Superior temporal gyrus (tissue), 1 donor: Measurements from ENCODE around the gene SLC34A3.
"Not testable (repeated sequence)": the region's sequence is repeated elsewhere in the genome, so short reads cannot be mapped to it uniquely, and the experiment has no call there.

Experiments used
- DNase-seq: peaks from one replicate; pipeline ENCODE4 v3.0.0-alpha.2; 2016; ENCODE audit errors: extremely low spot score

The SLC34A3 gene

DNA sequence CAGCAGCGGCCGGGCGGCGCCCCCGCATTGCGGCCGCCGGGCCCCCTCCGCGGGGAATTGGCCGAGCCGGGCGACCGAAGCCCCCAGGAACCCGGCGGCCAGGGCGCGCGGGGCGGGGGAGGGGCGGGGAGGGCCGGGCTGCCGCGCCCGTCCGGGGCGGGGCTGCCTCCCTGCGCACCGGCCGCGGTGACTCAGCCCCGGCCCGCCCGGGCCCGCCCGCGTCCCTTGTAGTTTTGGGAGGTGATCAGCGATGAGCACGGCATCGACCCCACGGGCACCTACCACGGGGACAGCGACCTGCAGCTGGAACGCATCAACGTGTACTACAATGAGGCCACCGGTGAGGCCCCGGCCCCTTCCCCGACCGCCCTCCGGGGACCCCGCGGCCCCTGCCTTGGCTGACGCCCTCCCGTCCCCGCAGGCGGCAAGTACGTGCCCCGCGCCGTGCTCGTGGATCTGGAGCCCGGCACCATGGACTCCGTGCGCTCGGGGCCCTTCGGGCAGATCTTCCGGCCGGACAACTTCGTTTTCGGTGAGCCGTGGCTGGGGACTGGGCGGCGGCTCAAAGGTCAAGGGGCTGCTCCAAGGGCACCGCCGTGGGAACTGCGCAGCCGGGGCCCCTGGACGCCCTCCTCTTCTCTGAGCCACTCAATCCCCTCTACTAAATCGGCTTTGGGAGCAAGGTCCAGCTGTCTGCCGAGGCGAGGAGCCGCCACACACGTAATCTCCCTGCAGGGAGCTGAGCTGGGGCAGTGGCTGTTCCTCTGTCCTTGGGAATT is 11.0 kb downstream of the SLC34A3 start:
- DNase-seq = no peak

DNA sequence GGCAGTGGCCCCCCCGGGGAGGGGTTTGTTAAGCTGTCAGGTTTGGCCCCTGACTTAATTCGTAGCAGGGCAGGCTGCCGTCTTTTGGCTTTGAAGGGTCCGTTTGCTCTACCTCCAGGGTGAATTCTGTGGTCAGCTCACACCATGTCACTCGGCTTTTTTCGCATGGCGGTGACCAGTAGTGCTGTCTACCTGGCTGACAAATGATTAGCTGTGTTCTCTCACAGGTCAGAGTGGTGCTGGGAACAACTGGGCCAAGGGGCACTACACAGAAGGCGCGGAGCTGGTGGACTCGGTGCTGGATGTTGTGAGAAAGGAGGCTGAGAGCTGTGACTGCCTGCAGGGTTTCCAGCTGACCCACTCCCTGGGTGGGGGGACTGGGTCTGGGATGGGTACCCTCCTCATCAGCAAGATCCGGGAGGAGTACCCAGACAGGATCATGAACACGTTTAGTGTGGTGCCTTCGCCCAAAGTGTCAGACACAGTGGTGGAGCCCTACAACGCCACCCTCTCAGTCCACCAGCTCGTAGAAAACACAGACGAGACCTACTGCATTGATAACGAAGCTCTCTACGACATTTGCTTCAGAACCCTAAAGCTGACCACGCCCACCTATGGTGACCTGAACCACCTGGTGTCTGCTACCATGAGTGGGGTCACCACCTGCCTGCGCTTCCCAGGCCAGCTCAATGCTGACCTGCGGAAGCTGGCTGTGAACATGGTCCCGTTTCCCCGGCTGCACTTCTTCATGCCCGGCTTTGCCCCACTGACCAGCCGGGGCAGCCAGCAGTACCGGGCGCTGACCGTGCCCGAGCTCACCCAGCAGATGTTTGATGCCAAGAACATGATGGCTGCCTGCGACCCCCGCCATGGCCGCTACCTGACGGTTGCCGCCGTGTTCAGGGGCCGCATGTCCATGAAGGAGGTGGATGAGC is 11.8 kb downstream of the SLC34A3 start:
- peak; percentile 10 for DNase-seq

DNA sequence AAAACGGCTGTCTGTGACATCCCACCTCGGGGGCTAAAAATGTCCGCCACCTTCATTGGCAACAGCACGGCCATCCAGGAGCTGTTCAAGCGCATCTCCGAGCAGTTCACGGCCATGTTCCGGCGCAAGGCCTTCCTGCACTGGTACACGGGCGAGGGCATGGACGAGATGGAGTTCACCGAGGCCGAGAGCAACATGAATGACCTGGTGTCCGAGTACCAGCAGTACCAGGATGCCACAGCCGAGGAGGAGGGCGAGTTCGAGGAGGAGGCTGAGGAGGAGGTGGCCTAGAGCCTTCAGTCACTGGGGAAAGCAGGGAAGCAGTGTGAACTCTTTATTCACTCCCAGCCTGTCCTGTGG is 12.5 kb downstream of the SLC34A3 start:
- not testable (repeated sequence) for DNase-seq

DNA sequence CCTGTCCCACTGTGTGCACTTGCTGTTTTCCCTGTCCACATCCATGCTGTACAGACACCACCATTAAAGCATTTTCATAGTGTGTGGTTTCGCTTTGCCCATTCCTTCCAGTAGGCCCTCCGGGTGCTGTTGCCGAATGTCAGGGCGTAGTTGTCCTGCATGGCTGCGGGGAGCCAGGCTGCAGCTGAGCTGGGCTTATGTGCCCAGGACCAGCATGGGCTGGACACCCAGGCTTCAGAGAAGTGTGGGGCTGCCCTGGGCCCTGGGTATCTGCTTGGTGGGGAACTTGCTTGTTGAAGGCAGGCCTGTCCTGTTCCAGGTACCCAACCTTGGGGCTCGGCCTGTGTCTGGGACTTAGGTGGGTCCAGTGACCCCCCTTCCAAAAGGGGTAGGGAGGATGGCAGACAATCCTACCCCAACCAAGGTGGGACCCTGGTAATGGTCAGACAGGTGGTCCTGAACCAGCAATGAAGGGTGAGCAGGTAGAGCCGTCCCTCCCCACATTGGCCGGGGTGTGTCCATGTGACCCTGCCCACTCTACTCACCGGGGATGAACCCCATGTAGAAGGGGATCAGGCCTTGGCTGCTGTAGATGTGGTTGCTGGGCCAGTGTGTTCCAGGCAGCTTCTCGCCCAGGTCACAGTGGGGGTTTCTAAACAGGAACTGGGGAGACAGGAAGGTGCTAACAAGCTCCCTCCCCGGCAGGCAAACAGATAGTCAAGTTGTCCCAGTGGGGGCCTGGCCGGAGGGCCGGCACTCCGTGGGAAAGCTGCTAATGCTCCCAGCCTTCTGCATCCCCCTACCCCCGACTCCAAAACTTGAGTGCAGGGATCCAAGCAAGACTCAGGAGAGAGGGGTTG is 13.2 kb downstream of the SLC34A3 start:
- DNase-seq = no peak

DNA sequence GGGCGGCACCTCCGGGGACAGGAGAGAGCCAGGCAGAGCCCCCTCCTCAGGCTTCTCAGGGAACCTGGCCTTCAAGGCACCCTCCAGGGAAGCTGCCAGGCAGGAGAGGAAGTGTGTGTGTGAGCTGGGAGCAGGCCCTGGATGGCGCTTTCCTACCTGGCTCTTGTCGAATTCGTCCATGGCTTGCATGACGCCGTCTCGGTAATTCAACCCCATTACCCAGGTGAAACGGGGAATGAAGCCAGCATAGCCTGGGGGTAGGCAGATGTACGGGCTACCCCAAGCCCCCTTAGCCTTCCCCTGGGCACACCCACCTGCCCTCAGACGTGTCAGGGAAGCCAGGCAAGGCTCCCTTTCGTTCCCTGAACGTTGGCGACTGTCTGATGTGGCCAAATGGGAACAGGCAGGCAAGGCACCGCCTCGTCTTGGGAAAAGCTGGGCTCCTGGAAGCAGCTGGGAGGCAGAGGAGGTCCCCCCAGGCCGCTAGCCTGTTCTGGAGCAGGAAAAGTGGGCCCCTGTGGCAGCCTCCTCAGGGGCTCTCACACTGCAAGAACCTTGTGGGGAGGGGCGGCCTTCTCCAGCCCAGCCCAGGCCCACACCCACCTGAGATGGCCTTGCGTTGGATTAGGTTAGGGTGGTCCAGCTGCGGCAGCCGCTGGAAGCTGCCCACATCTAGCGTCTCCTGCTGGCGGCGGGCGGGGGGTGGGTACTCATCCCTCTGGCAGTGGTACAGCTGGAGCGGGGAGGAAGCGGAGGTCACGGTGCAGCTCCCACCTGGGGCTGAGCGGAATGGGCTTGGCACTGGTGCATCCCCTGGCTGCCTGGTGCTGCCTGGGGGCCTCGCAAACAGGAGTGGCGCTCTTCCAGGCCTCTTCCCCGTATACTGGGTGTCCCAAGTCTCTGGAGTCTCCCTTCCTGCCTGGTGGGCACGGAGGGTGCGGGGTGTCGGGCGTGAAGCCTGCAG is 14.1 kb downstream of the SLC34A3 start:
- DNase-seq = no peak

DNA sequence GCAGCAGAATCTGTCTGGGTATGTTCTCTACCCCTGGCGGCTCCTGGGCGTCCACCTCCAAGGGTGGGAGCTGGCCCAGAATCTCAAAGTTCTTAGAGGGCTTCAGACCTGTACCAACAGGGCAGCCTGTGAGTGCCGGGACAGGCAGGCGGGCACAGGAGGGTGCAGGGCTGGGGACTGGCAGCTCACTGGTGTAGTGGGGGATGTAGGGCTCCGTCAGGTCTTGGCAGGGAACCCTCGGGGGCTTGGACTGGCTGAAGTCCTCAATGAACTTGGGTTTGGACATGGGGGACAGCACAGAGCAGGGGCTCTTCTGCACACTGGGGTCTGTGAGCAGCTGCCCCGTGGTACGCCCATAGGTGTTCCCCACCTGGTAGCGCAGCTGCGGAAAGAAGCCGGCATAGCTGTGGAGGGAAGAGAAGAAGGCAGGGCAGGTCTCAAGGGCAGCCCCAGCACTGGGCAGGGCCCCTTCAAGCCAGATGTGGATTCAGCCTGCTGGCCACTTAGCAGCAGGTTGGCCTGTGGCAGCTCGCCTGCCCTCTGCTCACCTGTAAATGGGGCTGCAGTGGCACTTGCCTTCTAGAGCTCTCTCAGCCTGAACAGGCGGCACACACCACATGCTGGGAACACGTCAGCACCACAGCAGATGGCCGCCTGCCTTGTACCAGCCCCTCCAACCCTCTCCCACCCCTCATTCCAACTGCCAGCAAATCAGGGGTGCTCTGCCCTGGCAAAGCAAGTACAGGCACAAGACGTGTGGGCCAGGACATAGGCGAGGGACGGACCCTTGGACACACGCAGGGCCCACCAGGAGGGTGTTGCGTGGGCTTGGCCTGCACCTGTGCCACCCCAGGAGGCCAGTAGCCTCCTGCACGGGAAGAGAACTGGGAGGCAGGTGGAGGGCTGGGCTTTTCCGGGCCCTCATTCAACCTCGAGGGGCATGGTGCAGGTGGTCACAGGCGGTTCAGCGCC is 15.0 kb downstream of the SLC34A3 start:
- DNase-seq = no peak

DNA sequence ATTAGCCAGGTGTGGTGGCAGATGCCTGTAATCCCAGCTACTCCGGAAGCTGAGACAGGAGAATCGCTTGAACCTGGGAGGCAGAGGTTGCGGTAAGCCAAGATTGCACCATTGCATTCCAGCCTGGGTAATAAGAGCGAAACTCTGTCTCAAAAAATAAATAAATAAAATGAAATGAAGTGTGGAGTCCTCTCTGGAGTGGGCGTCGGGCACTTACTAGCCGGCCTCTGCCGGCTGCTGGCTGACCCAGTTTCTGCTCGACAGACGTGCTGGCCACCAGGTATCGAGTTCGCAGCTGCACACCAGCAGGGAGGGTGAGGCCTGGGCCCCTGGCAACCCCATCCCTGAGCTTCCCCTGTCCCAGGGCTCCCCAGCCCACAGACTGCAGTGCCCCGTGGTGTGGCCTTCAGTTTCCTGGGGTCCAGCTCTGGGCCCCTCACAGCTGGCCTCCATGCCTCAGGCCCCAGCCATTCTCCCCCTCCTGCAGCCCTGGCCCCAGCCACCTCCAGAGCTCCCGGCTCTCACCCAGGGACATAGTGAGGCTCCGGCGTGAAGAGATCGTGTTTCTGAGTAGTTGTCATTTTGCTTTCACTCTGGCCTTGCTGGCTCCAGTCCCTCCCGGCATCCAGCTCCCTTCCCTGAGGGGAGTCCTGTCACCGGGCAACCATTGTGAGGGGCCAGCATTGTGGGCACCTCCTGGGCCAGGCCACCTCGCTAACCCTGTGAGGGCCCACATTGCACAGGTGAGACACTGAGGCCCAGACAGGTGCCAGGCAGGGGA is 16.6 kb downstream of the SLC34A3 start:
- DNase-seq = no peak

DNA sequence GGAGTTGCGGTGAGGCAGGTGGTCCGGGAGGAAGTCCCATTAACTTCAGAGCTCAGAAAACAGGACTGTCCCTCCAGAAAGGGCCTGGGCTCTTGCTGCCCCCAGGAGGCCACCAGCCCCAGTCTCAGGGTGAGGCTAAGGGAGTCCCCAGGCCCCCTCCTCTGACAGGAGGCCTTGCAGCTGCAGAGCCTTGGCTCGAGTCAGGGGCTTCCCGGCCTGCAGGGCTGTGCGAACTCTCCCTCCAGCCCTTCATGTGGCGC is 17.1 kb downstream of the SLC34A3 start:
- DNase-seq = no peak

DNA sequence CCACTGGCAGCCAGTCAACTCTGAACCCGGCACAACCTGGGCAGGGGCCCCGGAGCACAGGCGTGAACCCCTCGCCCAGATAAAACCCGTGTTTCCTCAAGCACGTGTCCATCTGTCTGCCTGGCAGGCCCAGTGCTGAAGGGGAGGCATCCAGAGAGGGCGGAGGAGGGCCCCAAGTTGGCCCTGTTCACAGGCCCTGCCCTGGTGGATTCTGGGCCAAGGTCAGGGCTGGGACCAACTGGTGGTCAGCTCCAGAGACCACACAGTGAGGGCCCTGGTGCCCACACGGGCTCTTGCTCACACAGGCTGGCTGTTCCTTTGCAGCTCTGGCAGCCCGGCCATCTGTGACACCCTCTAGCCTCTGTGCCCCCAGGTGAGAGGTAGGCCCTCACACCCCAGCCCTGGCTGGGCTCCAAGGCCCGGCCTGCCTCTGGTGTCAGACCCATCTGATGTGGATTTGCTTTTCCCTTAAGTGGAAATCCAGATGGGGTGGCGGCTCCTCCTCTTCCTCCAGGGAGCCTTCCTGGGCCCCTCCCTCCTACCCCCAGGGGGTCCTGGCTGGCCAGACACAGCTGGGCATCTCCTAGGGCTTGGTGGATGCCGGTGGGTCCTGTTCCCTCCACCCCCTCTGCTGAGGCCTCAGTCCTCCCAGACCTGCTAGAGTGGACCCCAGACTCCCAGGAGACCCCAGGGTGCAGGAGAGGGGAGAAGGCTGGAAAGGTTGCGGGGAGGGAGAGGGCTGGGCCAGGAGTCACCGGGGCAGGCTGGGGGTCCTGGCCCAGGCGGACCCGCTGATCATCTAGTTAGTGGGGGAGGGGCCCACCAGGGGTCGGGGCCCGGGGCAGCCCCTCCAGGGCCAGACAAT is 19.9 kb downstream of the SLC34A3 start:
- no peak for DNase-seq

DNA sequence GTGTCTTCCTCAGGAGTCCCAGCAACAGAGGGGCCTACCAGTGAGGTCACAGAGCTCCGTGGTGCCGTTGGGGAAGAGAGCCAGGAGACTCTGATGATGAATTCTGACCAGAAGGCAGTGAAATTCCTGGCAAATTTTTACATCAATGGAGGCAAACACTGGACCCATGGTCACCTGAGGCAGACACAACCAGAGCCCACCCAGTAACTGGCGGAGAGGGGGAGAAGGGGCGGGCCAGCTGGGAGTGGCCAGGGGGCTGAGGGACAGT is 20.4 kb downstream of the SLC34A3 start, which contains the start of gene STPG3:
STPG3 (plus strand) TSS at position 93 of the 268 bp plus-strand sequence; CDS start at position 94, 1 bp downstream.
- DNase-seq = no peak

DNA sequence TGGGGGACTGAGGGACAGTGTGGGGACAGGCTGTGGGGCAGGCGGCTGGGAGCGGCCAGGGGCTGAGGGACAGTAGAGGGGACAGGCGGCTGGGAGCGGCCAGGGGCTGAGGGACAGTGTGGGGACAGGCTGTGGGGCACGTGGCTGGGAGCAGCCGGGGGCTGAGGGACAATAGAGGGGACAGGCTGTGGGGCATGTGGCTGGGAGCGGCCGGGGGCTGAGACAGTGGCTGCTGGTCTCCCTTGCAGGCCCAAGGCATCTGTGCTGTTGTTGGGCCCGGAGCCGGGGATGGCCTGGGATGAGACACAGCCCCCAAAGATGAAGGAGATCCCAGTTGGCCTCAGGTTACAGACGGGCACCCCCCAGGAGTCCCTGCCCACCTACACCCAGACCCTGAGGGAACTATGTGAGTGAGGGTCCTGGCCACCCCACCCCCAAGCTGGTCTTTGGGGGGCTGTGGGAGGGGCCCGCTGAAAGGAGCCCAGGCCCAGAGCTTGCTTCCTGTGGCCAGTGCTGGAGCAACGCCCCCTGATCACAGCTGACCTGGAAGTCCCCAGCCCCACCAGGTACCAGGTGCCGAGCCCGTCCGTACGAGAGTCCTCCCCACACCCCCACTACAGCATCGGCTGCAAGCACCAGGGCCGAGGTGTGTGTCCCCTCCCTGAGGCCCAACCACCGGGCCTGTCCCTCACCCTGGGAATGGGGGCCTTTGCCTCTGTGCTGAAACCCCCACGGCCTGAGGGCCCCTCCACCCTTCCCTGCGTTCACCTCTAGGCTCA is 21.0 kb downstream of the SLC34A3 start:
- DNase-seq = no peak

DNA sequence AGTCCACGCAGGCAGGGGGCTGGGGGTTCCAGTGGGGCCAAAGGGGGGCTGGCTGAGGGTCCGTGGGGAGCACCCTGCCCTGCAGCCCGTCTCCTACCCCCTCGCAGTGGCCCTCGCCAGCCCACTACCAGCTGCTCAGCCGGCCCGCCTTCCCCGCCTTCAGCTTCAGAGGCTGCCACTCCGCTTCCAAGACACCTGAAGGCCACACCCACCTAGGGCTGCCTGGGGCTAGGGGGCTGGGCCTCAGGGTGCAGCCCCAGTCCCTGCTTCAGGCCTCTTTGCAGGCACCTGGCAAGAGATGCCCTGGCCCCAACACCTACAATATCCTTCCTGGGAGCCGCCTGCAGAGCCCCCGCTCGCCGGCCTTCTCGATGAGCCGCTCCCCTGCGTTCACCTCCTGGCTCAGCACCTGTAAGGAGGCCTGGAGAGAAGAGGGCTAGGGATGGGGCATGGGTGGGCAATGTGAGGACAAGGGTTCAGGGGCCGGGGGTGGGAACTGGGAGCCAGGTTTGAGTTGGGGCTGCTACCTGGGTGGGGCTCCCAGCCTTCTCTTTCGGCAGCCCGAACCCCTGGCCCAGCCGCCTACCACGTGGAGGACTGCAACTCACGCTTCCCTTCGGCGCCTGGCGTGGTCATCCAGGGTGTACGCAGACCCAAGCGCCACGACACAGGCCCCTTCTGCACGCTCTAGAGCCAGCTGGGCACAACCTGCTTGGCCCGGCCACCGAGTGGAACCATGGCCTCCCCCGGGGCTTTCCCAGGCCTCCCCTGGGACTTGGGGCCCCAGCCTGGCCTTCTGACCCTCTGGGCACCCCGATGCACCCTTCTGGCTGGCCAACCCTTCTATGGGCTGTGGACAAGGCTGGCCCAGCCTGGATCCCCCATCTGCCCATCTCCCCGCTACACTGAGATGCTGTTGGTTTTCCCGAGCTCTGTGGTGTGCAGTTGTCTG is 22.1 kb downstream of the SLC34A3 start:
- DNase-seq = no peak

DNA sequence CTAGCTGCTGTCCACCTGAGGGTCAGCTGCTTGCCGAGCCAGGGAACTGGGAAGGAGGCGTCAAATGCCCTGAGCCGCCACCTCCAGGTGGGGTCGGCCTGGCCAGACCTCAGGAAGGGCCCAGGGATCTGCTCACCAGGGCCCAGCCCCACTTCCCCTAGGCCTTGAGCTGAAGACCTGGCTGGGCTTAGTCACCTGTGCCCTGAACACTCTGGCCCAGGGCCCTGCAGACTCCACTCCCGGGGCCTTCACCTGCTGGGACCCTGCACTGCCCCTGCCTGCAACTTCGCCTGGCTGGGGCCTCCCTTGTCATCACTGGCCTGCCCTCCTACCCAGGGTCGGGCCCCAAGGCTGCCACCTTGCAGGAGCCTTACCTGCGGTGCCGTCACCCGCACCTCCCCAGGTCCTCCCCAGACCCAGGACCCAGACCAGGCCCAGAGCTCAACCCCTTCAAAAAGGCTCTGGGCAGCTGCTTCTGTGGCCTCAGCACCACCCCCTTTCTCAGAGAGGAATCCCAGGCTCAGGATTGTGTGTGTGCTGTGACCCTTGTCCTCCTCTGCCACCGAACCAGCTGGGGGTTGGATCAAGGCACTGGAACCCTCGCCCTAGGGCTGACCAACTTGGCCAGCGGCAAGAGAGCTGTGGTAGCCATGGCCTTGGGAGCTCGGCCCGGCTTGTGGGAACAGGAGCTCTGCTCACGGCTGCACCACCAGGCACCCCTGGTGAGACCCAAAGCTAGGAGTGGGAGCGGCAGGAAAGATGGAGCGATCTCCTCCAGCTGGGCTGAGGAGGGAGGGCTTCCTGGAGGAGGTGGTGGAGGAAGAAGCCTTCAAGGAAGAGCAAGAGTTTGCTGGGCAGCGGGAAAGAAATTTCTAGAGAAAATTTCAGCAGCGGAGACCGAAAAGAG is 23.3 kb downstream of the SLC34A3 start:
- no peak for DNase-seq

DNA sequence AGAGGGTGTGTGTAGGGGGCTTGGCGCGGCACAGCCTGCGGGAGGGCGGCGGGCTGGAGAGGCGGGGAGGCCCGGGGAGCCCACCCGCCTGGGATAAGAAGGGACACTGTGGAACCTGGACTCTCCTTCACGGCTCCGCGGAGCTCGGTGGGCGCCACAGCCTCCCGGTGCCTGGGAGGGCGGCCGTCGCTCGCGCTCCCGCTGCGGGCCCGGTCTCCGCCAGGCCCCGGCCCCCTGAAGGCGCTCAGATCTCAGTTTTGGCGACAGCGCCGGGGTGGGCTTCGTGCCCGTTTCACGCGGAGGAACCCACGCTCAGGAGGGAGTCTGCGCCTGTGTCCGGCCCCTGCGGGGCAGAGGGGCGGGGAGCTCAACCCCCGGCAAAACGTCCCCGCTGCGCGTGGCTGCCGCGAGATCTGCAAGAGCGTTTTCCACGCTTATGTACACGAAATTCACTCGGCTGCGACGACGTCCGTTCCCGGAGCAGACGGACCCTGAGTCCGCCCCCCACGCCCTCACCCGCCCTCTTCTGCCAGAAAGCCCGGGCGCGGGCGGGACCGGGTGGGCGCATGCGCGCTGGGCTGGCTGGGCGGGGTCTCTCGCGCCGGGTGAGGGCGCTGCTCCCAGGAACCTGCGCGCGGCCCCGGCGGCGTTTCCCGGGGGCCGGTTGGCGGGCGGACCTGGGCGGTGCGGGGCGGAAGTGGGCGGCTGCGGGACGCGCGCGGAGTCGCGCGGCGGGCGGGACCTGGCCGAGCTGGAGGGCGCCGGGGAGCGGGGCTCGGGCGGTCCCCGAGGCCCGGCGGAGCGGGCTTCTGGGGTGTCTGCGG is 24.1 kb downstream of the SLC34A3 start, which contains the start of gene NELFB:
NELFB (plus strand) TSS at position 704 of the 824 bp plus-strand sequence.
- DNase-seq = peak; percentile 88
